GM19468 (cell line): ENCODE results near the gene TENM3.

Experiments
- ATAC-seq: cut with Tn5 transposase; IDR thresholded peaks from one replicate; pipeline ENCODE4 v1.9.1; 2021; ENCODE audit warnings: mild to moderate bottlenecking, moderate library complexity, moderate number of reproducible peaks; ENCODE audit not compliant: unreplicated experiment; ENCODE audit errors: extremely low read depth

TENM3 gene

DNA sequence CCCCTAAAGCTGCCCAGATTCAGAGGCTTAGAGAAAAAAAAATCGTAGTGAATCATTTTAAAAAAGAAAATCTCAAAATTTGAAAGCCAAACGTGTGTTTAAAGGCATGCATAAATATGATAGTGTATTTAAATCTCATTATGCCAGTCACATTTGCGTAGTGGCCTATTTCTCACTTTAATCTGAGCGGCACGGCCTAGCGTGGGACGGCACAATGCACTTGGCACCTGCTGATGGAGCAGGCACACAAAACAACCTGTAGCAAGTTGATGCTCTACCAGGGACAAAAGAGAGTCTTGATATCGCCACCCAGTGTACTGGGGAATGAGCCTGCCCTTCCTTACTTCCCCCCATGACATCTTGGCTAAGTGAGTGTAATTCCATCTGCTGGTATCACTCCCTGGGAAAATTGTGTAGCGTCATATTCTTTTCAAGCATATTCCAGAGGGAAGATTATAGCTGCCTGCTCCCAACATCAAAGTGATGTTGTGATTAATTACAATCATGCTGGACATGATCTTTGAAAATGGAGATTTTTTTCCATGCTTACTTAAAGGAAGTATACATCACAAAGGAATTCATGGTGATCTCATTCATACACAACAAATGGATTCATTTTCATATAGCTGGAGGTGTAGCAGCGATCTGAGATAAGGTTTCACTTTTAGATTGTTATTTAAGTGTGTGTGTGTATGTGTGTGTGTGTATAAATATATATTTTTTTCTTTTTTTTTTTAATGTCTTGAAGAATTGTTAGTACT lies 535.2 kb downstream of the TENM3 start:
- no peak for ATAC-seq

DNA sequence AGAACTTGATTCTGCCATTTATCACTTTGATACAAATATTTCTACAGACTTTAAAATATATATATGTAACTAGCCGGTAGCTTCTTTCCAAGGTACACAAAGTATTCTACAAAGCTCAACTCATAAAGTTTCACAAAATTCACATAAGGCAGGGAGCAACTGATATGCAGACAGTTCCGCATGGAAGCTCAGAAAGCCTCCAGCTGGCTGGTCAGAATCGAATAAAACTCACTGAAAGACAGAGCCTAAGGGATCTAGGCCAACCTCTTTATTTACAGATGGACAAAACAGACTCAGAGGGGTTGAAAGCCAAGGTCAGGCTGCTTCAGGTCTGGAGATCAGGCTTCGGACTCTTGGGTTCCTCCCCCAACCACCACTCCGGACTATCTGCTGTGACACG lies 543.8 kb downstream of the TENM3 start:
- no peak for ATAC-seq

DNA sequence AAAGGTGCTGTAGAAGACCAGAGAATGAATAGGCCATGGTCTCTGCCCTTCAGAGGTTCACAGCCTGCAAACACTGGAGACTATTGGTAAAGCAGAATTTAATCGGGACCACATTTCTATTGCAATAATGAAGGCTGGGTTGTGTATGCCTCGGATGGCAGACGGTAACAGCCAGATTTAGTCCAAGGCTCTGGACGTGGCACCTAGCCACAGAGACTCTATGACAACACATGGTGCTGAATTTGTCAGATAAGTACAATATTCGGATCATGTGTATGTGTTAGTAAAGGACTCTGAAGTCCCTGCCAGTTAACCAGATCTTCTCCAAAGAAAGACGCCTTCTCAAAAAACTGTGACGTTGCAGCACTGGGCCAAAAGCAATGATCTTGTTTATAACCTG lies 545.0 kb downstream of the TENM3 start:
- no peak for ATAC-seq

DNA sequence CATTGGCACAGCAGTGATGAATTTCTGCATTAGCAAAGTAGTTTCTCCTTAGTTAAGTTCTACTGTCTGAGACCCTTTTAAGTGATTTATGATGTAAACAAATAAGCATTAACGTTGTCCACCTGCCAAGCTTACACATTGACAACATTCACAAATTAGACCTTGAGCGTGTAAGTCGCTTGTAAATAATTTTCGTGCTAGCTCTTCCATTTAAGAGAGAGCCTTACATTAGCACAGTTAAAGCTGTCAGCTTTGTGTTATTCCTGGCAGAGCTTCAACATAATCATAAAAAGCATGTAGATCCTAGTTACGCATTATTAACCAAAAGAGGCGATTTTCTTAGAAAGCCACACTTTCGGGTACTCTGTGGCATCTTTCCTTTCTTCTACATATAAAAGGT lies 546.3 kb downstream of the TENM3 start:
- no peak for ATAC-seq

DNA sequence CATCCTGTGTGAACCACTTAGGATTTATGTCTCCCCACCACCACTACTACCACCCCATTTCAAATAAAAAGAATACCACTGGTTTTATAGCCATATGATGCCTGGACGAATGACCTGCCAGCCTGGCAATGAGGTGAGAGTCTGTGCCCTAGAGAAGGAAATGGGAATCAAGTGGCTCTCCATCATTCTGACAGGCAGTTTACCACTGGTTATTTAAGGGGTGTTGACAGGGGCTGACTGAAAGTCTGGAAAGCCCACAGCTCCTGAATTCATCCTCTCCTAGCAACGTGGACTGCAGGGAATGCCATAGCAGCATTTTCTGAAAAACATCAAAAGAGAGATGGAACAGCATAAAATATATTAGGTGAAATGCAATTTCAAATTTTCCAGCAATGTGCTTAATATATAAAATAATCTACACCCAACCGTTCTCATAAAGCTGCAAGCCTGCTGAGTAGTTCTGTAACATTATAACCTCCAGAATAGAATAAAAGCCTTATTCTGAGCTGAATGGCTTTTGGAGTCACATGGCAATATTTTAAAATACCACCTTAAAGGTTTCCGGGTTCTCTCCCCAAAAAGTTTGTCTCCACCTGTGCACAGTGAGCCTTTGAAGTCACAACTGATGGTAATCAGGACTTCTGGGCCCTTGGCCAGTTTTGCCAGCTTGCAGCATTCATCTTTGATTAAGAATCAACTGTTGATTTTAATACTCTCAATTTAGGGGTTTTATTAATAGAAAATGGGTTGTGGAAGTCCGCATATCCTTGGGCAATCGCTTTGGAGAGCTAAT lies 552.4 kb downstream of the TENM3 start:
- ATAC-seq: no peak

GRCh38 chr4:182799515-182800215 lies 556.5 kb downstream of the TENM3 start:
- ATAC-seq: no peak

GRCh38 chr4:182800216-182800515 lies 557.0 kb downstream of the TENM3 start:
- no peak for ATAC-seq

GRCh38 chr4:182801636-182802035 lies 558.4 kb downstream of the TENM3 start:
- no peak for ATAC-seq

DNA sequence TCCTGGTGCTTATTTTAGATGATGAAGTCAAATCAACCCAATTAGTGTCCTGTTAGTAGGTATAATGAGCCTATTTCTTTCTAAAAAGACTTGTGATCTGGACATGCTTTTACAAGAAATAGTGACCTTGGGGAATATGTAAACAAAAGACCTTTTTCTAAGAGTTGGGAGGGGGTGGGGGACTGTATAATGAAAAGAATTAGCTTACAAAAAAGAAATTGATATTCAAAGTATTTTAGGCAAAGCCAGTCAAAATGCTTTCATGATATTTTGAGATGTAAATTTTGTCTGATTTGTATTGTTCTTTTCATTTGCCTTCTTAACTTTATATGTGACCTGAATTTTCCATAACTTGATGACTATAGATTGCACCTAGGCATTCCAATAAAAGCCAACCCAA lies 559.4 kb downstream of the TENM3 start:
- ATAC-seq: no peak

DNA sequence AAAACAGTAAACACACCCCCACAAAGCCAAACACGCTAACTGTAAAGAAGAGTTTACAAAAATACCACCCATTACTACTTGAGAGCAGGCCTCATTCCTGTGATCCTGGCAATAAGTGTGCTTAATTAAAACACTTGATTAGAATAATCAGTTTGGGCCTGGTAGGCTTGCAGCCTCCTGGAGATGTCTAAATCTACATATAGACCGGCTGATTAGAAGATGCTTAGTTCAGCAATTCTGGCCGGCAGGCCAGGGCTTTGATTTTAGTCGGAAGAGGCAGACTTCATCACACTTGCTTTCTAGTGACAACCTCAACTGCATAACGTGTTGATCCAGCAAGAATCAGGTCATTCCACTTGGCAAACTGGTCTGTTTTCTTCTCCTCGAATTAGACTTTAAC lies 560.0 kb downstream of the TENM3 start:
- no peak for ATAC-seq

GRCh38 chr4:182804131-182804530 lies 560.9 kb downstream of the TENM3 start:
- no peak for ATAC-seq

DNA sequence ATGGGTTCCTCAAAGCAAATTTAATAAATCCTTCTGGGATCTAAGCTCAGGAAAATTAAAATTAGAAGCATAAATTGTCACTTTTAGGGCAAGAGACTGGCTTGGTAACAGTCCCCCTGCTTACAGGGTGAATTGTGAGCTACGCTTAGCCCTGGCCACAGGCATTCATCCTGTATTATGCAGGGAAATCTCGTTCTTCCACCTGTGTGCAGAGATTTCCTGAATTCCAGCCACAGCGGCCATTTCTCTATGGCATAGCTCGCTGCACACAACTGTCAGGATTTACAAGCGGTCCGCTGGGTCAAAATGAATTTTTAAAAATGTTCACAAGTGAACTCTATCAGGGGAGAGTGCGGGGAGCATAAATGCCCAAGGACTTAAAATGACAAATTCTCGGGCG lies 562.1 kb downstream of the TENM3 start:
- no peak for ATAC-seq

GRCh38 chr4:182805750-182806149 lies 562.5 kb downstream of the TENM3 start:
- ATAC-seq: no peak

- ATAC-seq: peak; percentile 53
Measured at GRCh38 chr4:182806259-182807252, 563.4 kb downstream of the TENM3 start.

GRCh38 chr4:182807346-182807745 lies 564.1 kb downstream of the TENM3 start:
- no peak for ATAC-seq

DNA sequence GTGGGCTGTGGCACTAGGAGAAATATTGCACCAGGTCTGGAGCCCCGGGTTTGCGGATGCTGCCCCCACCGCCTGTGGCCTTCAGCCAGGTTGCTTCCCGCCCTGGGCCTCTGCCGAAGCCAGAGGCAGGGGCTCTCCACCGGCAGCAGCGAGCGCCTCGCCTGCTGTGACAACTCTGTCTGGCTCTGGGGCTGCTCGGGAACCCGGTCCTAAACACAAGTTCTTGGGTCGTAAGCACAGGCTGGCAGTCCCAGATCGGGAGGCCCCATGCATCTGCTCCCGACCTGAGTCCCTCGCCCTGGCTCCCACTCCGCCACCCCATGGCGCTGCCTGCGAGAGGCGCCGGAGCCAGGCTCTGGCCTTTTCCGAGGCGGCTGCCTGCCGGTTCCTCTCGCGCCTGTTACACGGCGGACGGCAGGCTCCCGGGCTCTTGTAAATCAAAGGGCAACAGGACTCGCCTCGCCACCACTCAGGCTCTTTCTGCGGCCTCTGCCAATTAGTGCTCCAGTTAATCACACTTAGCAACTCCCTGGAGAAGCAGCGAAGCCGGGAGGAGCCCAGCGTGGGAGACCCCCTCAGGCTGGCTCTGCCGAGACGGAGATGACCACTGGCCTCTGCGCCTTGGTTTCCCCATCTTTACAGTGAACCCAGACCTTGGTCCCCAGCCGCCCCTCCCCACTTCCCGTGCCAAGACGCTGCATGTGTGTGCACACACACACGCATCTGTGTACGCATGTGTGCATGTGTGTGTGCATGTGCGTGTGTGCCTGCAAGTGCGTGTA lies 564.8 kb downstream of the TENM3 start:
- no peak for ATAC-seq

GRCh38 chr4:182808673-182809416 lies 565.6 kb downstream of the TENM3 start:
- ATAC-seq: peak; percentile 77

DNA sequence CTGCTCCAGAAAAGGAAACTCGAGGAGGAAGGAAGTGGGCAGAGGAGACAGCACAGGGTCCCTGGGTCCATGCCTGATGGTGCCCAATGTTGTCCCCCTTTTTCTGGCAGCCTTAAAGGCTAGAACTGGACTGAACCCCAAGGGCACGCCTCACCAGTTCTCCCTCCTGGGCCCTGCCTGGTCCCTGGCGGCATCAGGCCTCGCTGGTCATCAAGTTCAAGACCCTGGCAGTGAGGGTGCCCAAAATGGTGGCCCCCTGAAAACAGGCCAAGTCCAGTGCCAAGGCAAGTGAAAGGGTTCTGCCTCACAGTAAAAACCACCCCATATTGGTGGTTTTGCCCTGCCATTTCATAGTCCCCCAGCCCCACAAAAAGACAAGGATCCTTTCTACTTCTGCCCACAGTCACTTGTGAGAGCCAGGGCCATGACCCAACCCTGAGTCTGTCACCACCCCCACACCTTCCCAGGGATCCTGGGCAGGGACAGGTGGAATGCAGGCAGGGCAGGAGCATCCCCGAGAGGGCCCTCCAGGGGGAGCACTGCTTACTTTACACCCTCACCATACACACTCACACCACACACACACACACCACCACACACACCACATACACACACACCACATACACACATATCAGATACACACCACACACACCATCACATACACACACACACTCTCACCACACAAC lies 566.4 kb downstream of the TENM3 start:
- ATAC-seq: peak; percentile 2
